Stimulated activated CD8-positive, alpha-beta memory T cell treated with anti-CD3 and anti-CD28 coated beads, Interleukin-12 subunit alpha, Interleukin-12 subunit beta, amount 100 ng/mL, for 1 hour (primary cell): ENCODE measurements around the gene BEST4.
"Not testable (repeated sequence)": the region's sequence is repeated elsewhere in the genome, so short reads cannot be mapped to it uniquely, and the experiment has no call there.

Experiments used
- DNase-seq: peaks from one replicate; pipeline ENCODE4 v3.0.0-alpha.2; 2020; ENCODE audit warnings: low read depth

BEST4 gene

DNA sequence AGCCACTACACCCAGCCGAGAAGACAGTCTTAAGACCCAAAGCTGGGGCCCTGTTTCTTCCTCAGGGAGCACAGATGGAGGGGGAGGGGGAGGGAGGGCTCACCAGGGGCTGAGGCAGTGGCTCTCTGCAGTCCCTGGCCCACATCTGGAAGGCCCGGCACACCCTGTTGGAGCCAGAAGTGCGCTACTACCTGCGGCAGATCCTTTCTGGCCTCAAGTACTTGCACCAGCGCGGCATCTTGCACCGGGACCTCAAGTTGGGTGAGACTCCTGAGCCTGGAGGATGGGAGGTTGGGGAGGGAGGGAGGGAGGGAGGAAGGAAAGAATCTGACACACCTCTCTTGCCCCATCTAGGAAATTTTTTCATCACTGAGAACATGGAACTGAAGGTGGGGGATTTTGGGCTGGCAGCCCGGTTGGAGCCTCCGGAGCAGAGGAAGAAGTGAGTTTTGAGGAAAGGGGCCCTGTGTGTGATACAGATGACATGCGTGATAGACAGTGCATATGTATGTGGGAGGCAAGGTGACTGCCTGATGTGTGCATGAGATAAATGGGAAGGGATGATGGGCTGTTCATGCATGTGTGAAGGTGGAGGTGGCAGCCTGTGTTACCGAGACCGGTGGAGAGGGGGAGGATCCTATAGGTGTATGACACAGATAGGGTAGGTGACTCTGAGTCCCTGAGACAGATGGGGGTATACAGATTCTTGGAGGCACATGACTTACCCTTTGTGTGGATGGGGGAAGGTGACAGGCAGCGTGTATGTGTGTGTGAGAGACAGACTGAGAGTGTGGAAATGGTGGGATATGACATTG is 13.7 kb upstream of the BEST4 start:
- DNase-seq: no peak

GRCh38 chr1:44799770-44800584 is 12.0 kb upstream of the BEST4 start, which contains the start of gene PLK3:
PLK3 (plus strand) TSS chr1:44800377; CDS start chr1:44800464, 87 bp downstream.
- peak; percentile 97 for DNase-seq

GRCh38 chr1:44798481-44799365 is 10.8 kb upstream of the BEST4 start:
- DNase-seq: no peak

GRCh38 chr1:44797886-44798285 is 9.9 kb upstream of the BEST4 start:
- DNase-seq: not testable (repeated sequence)

DNA sequence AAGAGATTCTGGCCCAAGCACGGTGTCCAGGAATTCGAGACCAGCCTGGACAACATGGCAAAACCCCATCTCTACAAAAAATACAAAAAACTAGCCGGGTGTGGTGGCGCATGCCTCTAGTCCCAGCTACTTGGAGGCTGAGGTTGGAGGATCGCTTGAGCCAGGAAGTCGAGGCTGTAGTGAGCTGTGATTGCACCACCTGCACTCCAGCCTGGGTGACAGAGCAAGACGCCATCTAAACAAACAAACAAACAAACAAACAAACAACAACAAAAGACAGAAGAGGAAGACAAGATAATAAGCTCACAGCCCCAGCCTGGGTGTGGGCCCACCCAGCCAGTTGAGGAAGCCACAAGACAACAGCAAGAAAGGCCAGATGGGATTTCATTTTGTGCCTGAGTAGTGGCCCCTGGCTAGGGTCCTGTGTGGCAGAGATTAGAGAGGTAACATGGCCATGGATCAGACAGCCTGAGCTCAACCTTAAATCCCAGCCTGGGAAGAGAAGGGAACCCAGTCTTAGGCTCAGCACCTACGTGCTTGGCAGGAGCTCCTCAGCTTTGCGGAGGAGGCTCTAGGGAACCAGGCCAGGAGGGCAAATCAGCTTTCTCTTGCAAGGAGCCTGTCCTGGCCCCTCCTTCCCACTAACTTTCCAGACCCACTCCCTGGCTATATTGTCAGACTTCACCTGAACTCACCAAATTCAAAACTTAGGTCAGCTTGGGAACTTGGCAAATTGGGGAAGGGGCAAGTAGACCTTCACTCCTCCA is 4.9 kb upstream of the BEST4 start:
- no peak for DNase-seq

- DNase-seq: no peak
These were observed 3.2 kb upstream of the BEST4 start for GRCh38 chr1:44790968-44791801.

GRCh38 chr1:44787506-44787905 is 464 bp downstream of the BEST4 start:
- DNase-seq: no peak

DNA sequence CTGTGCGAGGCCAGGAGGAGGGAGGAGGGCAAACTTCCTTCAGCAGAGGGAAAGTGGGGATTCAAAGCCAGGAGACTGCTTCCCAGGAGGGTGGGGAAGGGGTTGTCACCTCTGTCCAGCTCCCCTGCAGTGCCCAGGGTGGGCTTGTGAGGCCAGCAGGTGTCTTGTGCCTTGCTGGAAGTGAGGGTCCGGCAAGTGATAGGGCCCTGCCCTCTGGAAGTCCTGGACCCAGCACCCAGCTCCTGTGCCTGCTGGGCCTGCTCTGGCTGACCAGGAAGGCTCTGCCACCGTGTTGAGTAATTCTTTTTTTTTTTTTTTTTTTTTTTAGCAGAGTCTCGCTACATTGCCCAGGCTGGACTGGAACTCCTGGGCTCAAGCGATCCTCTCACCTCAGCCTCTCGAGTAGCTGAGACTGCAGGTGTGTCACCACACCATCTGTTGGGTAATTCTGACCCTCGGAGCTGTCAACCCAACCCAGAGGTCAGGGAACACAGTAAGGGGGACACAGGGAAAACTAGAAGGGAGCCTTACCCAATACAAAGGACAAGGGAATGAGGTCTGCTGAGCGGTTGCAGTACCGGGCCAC is 1.0 kb downstream of the BEST4 start:
- no peak for DNase-seq

DNA sequence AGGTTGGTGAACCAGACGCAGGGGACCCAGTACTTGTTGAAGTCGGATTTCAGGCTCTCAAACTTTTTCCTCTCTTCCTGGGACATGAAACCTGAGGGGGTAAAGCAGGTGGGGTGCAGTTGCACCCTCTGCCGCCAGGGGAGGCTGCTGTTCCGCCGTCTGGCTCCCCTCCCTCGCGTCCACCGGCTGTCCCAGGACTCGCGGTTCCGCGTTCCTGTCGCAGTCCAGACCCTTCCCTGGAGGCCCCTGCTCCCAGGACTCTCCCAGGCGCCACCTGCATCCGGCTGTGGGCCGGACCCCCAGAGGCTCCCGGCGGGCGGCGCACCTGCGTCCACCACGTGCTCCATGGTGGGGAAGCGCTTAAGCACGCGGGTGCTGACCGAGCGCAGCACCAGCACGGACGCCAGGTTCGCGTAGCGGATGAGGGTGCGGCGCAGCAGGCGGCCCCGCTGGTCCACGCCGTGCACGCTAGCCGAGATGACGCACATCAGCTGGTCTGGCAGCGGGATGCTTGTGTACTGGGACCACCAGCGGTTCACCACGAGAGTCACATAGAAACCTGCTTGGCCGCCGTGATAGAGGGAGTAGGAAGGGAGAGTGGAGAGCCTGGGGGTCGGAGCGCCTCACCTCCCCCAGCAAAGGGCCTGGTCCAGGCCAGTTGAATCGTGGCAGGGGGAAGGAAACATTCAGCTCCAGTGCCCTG is 1.7 kb downstream of the BEST4 start:
- no peak for DNase-seq

- DNase-seq: no peak
These were observed 2.4 kb downstream of the BEST4 start for GRCh38 chr1:44785501-44786137.

DNA sequence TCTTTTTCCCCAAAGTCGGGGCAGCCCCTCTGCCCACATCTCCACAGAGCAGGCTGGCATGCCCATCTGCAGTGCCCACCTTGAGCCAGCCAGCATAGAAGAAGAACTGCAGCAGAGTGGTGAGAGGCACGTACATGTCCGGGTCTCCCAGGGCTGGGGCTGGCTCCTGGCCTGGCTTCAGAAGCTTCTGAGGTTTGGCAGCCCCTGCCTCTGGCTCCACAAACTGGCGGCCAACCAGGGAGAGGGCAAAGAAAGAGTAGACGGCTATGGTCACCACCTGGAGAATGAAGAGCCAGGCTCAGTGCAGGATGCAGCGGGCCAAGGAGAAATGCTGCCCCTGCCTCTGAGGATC is 3.0 kb downstream of the BEST4 start:
- no peak for DNase-seq

- DNase-seq: no peak
These were observed 3.6 kb downstream of the BEST4 start for GRCh38 chr1:44784094-44785028.

GRCh38 chr1:44783697-44784093 is 4.3 kb downstream of the BEST4 start:
- DNase-seq: no peak

- no peak for DNase-seq
These were observed 7.3 kb downstream of the BEST4 start for GRCh38 chr1:44780583-44781121.

DNA sequence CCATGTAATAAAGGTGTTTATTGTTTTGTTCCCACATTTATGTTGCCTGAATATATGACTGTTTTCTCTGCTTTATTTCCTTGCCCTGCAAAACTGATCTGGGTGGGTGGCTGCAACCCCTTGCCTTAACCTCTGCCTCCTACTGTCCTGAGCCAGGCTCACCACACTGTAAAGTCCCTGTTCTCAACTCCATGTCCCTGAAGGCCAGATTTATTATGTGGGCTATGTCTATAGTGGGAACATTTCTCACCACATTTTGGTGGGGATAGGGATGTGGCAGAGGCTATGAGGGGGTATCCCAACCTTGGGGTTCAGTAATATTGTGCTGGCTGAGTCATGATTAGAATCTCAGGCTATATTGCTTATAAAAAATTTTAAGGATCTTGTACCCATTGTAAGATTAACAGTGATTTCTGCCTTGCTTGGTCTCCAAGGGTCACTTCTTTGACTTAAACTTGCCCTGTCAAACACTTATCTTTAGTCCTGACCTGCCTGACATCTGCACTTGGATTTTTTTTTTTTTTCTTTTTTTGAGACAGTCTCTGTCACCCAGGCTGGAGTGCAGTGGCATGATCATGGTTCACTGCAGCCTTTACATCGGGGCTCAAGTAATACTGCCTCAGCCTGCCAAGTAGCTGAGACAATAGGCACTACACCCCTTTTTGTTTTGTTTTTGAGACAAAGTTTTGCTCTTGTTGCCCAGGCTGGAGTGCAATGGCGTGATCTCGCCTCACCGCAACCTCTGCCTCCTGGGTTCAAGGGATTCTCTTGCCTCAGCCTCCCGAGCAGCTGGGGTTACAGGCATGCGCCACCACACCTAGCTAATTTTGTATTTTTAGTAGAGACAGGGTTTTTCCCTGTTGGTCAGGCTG is 9.0 kb downstream of the BEST4 start:
- DNase-seq: no peak

- DNase-seq: no peak
These were observed 9.9 kb downstream of the BEST4 start for GRCh38 chr1:44777969-44778635.
